Eye (tissue), 1 donor: ENCODE results near the gene NBPF3.
A peak's percentile ranks its signal among the peaks of the same experiment; 100 is the strongest.

ENCODE experiments used
- DNase-seq: peaks from one replicate; pipeline ENCODE4 v3.0.0-alpha.2; 2015

Gene NBPF3

GRCh38 chr1:21520899-21521716 lies 81.2 kb downstream of the NBPF3 start:
- no peak for DNase-seq

- no peak for DNase-seq
Measured at GRCh38 chr1:21521717-21522060, 81.8 kb downstream of the NBPF3 start.

GRCh38 chr1:21522525-21523038 lies 82.6 kb downstream of the NBPF3 start:
- no peak for DNase-seq

GRCh38 chr1:21523297-21523813 lies 83.4 kb downstream of the NBPF3 start:
- no peak for DNase-seq

GRCh38 chr1:21524220-21524619 lies 84.3 kb downstream of the NBPF3 start:
- DNase-seq, result no peak

- DNase-seq, result peak; percentile 47
Measured at GRCh38 chr1:21524686-21525339, 84.9 kb downstream of the NBPF3 start.

- no peak for DNase-seq
Measured at GRCh38 chr1:21525340-21525717, 85.4 kb downstream of the NBPF3 start.

GRCh38 chr1:21526441-21526840 lies 86.5 kb downstream of the NBPF3 start:
- no peak for DNase-seq

GRCh38 chr1:21530368-21531016 lies 90.6 kb downstream of the NBPF3 start:
- no peak for DNase-seq

GRCh38 chr1:21531241-21531640 lies 91.3 kb downstream of the NBPF3 start:
- no peak for DNase-seq

- DNase-seq, result no peak
Measured at GRCh38 chr1:21532496-21532895, 92.6 kb downstream of the NBPF3 start.

GRCh38 chr1:21532992-21533534 lies 93.1 kb downstream of the NBPF3 start:
- no peak for DNase-seq

- no peak for DNase-seq
Measured at GRCh38 chr1:21534146-21534545, 94.2 kb downstream of the NBPF3 start.
